ENCODE data around the gene FAR2.
A peak's percentile ranks its signal among the peaks of the same experiment; 100 is the strongest.

FAR2 gene

DNA sequence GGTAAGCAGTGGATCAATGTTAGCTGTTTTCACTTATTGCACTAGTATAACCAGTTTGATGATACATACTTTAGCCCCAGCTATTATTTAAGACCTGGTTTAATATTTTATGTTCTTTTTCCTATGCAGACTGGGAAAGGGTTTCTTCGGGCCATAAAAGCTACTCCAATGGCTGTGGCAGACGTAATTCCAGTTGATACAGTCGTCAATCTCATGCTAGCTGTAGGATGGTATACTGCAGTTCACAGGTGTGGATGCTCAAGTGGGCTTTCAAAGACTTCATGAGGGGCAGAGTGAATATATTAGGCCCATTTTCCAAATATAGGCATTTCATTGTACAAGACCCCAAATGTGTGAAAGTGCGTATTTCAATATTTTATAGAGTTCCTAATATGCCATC lies 161.8 kb downstream of the FAR2 start:
- TF ChIP-seq, protein P1, sequence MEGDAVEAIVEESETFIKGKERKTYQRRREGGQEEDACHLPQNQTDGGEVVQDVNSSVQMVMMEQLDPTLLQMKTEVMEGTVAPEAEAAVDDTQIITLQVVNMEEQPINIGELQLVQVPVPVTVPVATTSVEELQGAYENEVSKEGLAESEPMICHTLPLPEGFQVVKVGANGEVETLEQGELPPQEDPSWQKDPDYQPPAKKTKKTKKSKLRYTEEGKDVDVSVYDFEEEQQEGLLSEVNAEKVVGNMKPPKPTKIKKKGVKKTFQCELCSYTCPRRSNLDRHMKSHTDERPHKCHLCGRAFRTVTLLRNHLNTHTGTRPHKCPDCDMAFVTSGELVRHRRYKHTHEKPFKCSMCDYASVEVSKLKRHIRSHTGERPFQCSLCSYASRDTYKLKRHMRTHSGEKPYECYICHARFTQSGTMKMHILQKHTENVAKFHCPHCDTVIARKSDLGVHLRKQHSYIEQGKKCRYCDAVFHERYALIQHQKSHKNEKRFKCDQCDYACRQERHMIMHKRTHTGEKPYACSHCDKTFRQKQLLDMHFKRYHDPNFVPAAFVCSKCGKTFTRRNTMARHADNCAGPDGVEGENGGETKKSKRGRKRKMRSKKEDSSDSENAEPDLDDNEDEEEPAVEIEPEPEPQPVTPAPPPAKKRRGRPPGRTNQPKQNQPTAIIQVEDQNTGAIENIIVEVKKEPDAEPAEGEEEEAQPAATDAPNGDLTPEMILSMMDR (IDR thresholded peaks at IDR 0.05; ENCODE audit: low read depth, low read length) = no peak
- no peak overlapping the region for H3K4me3 ChIP-seq (ENCODE audit: low read depth, low read length)

DNA sequence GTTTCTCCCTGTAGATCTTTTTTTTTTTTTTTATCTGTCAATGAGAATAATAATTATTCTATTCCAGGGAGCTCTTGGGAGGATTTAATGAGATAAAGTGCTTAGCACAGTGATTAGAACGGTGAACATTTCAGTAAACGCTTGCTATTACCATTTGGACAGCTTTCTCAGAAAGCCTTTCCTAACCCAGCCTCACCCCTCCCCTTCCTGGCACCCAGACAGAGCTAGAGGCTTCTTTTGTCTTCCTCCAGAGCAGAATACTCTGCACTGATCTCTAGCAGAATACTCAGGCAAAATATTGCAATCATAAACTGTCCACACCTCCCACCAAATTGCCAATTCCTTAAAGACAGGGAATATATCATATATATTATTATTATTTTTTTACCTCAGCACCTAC lies 165.3 kb downstream of the FAR2 start:
- H3K4me3 ChIP-seq (ENCODE audit: low read depth, low read length) = no peak overlapping the region
- TF ChIP-seq, protein P1 (IDR thresholded peaks at IDR 0.05; ENCODE audit: low read depth, low read length) = no peak

DNA sequence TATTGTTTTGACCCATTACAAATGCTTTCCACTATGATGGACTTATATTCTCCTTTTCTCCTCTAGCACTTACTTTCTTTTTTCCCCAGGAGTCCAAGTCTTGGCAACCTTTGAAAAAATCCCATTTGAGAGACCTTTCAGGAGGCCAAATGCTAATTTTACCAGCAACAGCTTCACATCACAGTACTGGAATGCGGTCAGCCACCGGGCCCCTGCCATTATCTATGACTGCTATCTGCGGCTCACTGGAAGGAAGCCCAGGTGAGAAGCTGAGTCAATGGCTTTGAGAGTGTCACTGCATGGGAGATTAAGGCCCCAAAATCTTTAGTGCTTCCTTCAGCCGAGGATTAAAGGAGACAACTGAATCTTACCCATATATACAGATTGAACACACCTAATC lies 167.7 kb downstream of the FAR2 start:
- no peak overlapping the region for H3K4me3 ChIP-seq (ENCODE audit: low read depth, low read length)
- TF ChIP-seq, protein P1 (IDR thresholded peaks at IDR 0.05; ENCODE audit: low read depth, low read length) = no peak

DNA sequence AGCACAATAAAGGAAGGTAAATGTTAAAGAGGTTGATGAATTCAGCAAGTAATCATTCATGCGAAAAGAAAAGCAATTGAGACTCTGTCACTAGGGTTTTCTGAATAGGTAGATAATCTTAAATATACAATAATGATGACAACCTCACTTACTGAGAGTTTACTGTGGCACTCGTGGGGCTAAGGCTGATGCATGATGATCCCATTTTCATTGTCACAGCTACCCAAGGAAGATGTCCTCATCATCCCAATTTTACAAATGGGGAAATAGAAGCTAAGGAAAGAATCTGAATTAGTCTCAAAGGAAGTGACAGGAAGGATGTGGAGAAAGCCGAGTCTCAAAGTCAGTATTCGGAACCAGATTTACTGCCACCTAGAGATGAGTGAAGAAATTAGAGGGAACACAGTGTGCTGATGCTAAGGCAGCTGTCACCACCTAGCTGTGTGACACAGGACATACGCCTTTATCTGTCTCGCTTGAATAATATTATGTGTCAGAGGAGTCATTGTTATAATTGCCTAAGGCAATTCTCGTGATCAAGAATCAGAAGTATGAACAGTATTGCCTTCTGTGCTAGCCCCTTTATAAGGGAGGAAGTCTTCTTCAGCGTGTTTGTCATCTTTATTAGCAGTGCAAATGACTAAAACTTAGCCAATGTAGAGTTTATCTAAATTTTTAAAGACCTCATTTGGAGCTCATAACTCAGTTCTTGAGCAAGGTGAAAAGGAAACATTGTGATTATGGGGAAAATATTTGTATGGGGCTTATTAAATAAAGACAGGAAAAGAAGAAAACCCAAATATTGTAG lies 168.7 kb downstream of the FAR2 start:
- H3K4me3 ChIP-seq (ENCODE audit: low read depth, low read length) = no peak overlapping the region

DNA sequence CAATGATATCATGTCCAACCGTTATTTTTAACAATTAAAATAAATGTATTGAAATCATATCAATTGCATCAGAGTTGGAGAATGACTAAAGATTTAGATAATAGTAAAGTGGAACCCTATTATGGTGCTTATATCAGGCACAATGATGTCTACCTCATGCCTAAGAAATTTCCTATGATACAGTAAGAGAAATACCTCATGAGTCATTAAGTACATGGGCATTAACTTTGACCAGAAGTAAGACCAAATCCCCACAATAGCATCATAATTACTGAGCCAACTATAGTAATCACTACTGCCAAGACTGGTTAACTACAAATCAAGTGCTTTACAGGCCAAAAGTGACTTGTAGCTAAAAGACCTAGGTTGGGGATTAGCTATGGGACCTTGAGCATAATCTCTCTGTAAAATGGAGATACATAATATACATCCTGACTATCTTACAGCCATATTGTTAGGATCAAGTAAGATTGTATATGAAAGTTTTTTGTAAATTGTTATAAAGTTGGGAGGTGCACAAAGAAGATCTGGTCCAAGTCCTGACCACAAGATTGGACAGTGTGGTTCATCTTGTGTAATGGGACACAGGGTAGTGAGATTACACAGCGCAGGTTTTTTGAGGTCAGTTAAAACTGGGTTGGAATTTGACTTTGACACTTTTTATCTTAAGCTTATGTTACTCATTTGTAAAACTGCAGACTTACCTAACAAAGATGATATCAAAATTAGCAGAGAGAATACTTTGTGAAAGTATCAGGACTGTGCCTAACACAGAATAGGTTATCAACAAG lies 171.4 kb downstream of the FAR2 start:
- TF ChIP-seq, protein P1 (IDR thresholded peaks at IDR 0.05; ENCODE audit: low read depth, low read length) = no peak
- H3K4me3 ChIP-seq (ENCODE audit: low read depth, low read length) = no peak overlapping the region

More for the DNA sequence above, 168.7 kb downstream of the FAR2 start:
- TF ChIP-seq, protein P1 (IDR thresholded peaks at IDR 0.05; ENCODE audit: low read depth, low read length) = peak; percentile 13; the same call in 1 of the 2 replicates

DNA sequence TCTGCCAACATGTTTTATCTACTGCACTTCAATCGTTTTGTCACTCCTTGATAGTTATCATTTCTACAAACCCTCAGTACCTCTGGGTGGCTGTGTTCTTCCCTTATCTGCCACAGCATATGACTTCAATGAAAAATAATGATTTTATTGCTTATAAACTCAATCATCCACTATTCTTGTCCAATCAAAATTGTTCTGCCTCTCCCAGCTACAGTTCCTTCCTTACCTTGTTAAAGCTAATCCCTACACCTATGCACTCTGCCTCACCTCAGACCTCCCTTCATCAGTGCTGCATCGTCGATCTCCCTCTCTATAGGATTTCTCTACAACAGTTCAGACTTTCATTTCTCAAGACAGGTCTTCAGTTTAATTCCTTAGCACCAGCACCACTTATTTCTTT lies 173.1 kb downstream of the FAR2 start:
- TF ChIP-seq, protein P1 (IDR thresholded peaks at IDR 0.05; ENCODE audit: low read depth, low read length) = no peak
- no peak overlapping the region for H3K4me3 ChIP-seq (ENCODE audit: low read depth, low read length)

DNA sequence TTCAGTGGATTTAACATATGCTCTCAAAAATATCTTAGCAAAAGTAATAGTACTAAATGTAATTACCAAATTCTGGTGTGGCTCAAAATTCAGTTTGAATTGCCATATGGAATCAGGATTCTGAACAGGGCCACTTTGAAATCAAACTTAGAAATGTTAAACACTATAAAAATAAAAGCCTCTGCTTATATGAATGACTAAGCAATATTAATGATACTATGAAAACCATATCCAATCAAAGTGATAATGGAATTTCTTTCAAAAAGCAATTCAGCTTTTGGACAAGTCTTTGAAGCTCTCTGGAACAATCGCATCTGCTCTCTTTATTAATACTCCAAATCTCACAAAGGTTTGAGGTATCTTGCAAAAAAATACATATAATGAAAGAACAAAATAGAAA lies 180.3 kb downstream of the FAR2 start:
- no peak overlapping the region for H3K4me3 ChIP-seq (ENCODE audit: low read depth, low read length)
- TF ChIP-seq, protein P1 (IDR thresholded peaks at IDR 0.05; ENCODE audit: low read depth, low read length) = no peak

Data from WI38 (cell line).